ENCODE data around the gene IL17REL. TPM values are rescaled to one million over a fixed set of nuclear protein-coding genes. Genes with fewer than 3 reads are reported as not detected.

The IL17REL gene
- total RNA-seq, 1 experiment from 2014 or later: not detected

DNA sequence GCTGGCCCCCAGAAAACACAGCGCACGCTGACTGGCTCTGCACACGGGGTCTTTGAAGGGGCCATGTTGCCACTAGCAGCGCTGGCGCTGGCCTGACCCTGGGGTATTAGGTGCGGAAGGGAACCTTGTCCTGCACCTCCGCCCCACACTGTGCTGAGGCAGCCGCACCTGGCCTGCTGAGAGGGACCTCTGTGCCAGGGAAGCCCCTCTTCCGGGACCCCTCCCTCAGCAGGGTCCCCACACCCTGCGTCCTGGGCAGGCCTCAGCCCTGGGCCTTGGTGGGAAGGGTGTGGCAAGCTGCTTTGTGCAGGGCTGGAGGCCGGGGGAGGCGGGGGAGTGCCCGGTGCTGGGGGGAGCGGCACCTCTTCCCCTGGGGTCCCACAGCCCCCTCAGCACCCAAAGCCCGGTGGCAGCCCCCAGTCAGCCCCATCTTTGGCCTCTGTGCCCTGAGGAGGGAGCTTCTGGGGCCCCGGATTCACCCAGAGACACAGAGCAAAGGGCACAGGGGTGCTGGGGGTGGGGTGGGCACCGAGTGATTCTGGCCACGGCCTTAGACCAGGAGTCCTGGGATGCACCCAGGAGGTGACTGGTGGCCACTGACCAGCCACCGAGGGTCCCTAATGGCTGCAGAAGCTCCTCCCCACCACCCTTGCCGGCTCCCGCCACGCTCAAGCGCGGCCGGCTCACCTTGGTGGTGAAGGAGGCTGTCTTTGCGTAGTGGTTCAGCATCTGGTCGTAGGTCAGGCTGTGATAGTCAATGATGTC lies 34.1 kb upstream of the IL17REL start:
- DNase-seq (ENCODE audit: low spot score): no peak
- in situ Hi-C loops (cut with HindIII; ENCODE audit: low sequenced_read_pairs): no loop called here

DNA sequence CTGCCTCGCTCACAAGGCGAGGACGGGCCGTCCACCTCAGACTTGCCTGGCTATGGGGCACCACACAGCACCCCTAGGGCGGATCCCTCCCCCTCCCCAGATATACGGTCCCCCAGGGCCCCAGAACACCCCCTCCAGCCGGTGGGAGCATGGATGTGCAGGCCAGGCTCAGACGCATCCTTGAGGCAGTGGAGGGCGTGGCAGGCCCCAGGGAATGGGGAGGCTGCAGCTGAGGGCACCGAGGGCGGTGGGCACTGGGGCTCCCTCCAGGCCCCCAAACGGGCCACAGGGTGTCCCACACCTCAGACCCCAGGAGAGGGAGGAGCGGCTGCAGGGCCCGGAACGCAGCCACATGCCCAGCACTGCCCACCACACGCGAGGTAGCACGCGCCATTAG lies 33.5 kb upstream of the IL17REL start:
- in situ Hi-C loops (cut with HindIII; ENCODE audit: low sequenced_read_pairs): no loop called here
- no peak for DNase-seq (ENCODE audit: low spot score)

DNA sequence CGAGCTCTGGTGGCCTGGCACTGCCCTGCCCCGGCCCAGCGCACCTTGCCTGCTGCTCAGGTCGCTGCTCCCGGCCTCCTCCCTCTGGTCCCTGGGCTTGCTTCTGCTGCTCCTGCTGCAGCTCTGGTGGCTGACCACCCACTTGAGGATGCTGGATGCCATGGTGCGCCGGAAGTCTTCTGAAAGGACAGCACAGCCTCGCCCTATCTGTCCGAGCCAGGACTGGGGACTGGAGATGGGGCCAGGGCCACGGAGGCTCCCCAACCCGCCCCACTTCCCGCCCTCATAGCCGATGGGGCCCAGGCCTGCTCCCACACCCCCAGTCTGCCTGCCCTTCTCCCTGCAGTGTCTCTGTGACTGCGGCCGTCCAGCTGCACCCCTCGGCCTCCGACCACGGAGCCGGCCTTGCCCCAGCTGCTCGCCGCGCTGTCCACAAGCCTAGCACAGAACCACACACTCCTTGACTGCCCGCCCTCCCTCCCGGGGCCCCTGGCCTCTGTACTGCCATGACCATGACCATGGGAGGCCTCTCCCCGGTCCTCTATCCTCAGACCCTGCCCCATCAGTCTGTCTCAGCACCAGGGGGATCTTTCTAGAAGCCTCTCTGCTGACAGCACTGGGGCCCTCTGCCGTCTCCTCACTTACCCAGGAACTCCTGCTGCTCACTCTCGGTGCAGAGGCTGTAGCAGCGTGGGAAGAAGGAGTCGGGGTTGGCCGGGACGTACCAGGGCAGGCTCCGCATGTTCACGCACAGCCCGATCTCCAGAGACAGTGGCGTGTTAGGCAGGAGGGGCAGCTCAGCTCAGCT lies 32.9 kb upstream of the IL17REL start:
- DNase-seq (ENCODE audit: low spot score): no peak
- in situ Hi-C loops (cut with HindIII; ENCODE audit: low sequenced_read_pairs): no loop called here

DNA sequence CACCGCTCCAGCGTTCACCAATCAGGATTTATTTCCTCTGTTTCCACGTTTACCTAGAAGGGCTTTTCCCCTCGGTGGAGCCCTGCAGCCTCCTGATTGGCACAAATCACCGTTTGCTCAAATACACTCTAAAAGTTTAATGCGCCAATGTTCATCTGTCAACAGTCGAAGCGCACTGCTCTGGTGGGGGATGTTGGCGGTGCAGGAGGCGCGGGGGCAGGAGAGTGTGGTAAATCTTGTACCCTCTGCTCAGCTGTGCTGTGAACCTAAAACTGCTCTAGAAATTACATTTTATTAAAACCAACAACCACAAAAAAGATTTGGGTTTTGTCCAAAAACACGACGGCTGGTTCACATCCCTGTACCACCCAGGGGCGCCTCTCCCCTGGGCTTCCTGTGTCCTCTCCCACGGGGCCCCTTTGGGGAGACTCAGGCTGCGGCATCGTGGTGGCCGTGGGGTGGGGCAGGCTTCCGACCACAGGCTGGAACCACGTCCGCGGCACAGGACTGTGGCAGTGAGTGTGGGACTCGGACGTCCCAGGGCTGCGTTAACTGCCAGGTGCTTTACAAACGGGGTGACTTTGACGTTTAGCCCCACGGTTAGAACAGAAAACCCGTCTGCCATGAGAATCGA lies 32.0 kb upstream of the IL17REL start:
- no peak for DNase-seq (ENCODE audit: low spot score)
- in situ Hi-C loops (cut with HindIII; ENCODE audit: low sequenced_read_pairs): no loop called here

DNA sequence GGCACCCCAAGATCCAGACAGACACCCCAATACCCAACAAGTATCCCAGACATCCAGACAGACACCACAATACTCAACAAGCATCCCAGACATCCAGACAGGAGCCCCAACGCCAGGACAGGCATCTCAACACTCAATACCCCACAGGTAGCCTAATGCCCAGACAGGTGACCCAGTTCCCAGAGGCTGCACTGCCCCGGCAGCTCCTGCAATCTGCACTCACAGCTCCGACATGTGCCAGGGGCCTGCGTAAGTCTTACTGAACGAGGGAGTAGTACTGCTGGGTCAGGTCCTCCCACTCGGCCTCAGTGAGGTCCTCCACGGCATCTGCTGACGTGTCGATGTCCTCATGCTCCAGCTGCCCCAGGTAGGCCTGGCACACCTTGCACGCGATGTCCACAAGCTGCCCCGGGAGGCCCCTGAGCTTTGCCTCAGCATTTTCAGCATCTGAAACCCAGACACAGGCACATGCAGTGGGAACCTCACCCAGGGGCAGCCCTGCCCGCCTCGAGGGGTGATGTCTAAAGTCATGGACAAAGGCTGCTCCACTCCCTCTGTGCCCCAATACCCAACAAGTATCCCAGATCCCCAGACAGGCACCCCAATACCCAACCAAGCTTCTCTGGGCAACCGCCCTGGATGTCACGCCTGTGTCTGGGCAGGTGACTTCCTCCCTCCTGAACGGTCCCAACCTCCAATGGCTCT lies 28.9 kb upstream of the IL17REL start:
- no peak for DNase-seq (ENCODE audit: low spot score)
- in situ Hi-C loops (cut with HindIII; ENCODE audit: low sequenced_read_pairs): no loop called here

GRCh38 chr22:50040717-50041116 lies 28.2 kb upstream of the IL17REL start:
- in situ Hi-C loops (cut with HindIII; ENCODE audit: low sequenced_read_pairs): no loop called here
- no peak for DNase-seq (ENCODE audit: low spot score)

DNA sequence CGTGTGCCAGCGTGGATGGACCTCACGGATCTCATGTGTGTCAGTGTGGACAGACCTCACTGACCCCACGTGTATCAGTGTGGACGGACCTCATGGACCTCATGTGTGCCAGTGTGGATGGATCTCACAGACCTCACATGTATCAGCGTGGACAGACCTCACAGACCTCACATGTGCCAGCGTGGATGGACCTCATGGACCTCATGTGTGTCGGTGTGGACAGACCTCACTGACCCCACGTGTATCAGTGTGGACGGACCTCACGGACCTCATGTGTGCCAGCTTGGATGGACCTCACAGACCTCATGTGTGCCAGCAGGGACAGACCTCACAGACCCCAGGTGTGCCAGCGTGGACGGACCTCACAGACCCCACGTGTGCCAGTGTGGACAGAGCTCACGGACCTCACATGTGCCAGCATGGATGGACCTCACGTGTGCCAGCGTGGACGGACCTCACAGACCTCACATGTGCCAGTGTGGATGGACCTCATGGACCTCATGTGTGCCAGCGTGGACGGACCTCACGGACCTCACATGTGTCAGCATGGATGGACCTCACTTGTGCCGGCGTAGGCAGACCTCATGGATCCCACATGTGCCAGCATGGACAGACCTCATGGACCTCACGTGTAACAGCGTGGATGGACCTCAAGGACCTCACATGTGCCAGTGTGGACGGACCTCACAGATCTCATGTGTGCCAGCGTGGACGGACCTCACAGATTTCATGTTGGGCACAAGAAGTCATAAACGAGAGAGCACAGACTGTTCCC lies 27.3 kb upstream of the IL17REL start:
- no peak for DNase-seq (ENCODE audit: low spot score)
- in situ Hi-C loops (cut with HindIII; ENCODE audit: low sequenced_read_pairs): no loop called here

DNA sequence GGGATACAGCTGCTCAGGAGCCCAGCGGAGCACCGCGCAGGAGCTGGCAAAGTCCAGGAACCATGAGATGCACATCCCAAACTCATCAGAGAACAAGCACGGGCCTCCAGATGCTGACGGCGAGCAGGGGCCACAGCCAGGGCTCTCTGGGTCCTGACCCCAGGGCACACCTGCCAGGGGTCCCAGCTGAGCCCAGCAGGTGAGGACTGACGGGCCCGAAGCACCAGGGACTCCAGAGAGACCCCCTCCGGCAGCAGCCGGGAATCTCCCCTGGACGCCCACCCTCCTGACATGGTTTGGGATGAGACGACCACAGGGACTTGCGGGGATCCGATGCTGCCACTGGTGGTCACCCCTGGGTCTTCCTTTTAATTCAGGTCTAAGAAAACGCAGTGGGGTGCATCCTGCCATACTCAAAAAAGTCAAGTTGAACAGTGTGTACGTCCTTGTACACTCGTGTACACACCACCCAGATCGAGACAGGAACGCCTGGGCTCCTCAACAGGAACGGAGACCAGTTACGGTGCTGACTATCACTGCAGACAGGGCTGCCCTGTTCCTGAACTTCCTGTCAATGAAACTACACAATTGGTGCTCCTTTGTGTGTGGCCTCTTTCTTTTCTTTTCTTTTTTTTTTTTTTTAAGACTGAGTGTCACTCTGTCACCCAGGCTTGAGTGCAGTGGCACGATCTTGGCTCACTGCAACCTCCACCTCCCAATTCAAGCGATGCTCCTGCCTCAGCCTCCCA lies 23.6 kb upstream of the IL17REL start:
- DNase-seq (ENCODE audit: low spot score): no peak
- in situ Hi-C loops (cut with HindIII; ENCODE audit: low sequenced_read_pairs): no loop called here

DNA sequence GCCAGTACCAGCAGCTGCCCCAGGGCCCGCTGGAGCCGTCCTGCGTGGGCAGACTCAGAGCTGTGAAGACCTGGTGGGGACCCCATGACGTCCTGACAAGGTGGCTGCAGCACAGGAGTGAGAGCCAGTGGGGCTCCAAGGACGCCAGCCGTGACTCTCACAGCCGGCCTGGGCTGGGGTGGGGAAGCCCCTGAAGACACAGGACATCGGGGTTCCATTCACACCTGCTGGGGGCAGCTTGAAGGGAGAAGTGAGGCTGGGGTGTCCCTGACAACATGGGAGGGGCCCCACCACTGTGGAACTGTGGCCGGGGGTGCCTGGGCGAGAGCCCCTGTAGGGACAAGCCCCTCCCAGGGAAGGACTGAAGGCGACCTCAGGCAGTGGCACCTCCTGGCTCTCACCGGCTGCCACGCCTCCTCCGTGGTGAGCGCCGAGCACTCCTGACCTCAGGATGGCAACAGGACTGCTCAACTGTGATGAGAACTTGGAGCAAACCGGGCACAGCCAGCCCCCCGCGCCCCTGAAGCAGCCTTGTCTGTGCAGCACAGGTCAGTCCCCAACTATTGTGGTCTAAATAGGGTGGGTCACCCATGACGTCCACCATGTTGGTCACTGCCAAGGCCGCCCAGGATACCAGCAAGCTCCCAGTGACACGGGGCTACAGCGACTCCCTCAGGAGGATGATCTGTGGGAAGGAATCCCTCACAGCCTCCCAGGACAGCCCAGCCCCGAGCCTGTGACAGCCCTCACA lies 22.7 kb upstream of the IL17REL start:
- in situ Hi-C loops (cut with HindIII; ENCODE audit: low sequenced_read_pairs): no loop called here
- DNase-seq (ENCODE audit: low spot score): no peak

DNA sequence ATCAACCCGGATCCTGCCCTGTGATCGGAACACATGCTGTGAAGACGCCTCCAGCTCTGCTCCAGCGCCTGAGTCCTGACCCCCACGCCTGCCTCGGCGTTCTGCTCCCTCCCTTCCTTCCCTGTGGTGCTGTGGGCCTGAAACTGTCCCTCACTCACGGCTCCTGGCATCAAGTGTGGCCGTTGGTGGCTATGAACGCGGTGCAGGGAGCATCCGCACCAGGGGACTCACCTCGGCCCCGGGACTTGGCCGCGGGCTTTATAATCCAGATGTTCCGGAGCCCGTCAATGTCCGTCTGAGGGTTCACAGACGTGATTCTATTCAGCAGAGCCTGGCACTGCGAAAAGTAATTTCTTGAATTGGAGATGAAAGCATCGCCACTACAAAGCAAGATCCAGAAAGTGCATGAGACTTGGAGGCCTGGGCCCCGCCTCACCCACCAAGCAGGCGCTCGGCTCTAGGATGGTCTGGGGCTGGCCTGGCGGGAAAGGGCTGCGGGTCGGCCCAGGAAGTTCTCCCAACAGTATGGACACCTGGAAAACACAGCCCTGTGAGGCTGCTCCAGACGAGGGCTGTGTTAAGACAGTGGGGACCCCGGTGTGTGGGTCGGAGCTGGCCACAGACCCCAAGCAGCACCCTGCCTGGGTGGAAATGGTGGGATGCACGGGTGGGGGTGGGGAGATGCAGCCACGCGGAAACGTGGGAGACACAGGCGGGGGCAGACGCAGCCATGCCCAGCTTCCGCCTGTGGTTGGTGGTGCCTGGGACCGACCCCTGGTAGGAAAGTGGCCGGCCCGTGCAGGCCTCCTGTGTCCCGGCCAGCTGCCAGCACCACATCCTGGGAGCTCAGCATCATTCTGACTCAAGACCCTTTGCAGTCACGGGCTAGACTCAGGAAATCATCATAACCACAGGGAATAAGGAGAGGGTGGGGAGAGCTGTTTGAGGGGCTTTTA lies 21.8 kb upstream of the IL17REL start:
- in situ Hi-C loops (cut with HindIII; ENCODE audit: low sequenced_read_pairs): no loop called here
- no peak for DNase-seq (ENCODE audit: low spot score)

DNA sequence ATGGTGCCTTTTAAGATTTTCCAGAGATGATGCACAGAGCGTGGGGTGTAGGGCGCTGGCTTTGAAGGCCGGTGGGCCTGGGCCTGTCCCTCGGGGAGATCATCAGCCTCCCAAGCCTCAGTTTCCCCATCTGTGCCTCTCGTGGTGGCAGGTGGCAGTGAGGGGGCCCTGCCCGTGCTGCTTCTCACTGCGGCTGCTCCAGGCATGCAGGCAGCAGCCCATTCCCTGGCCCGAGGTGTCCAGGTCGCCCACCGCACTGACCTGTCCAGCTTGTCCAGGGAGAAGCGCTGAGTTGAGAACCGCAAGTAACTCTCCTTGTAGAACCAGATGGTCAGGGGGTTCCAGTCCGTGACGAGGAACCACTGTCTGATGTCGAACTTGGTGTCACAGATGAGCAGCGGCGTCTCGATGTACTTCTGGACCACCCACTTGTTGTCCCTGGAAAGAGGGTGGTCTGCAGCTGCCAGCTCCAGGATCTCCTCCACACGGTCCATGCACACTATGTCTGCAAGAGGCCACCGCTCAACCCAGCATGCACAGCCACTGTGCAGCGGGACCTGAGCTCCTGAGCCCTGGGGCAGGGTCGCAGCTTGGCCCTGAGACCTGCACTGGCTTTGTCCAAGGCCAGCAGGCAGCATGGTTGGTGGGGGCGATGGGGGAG lies 20.5 kb upstream of the IL17REL start:
- in situ Hi-C loops (cut with HindIII; ENCODE audit: low sequenced_read_pairs): no loop called here
- DNase-seq (ENCODE audit: low spot score): no peak

GRCh38 chr22:50032109-50032871 lies 19.7 kb upstream of the IL17REL start:
- DNase-seq (ENCODE audit: low spot score): no peak

GRCh38 chr22:50031189-50032091 lies 18.9 kb upstream of the IL17REL start:
- in situ Hi-C loops (cut with HindIII; ENCODE audit: low sequenced_read_pairs): no loop called here
- DNase-seq (ENCODE audit: low spot score): no peak

More at GRCh38 chr22:50032109-50032871, 19.7 kb upstream of the IL17REL start:
- in situ Hi-C loops (cut with HindIII; ENCODE audit: low sequenced_read_pairs): no loop called here
